Nephron (organoid): Measurements from ENCODE around the gene OBSL1.

Experiments used
- H3K27ac Mint-ChIP-seq, 3 experiments: 2 replicates each; pipeline ENCODE4 v1.8.0; 2020; ENCODE audit warnings: mixed read lengths in 3 of 3, mild to moderate bottlenecking in 2 of 3, moderate library complexity in 1 of 3
- H3K27me3 Mint-ChIP-seq: 2 replicates; pipeline ENCODE4 v1.8.0; 2021; ENCODE audit warnings: low read depth, mild to moderate bottlenecking, moderate library complexity, mixed read lengths
- H3K36me3 Mint-ChIP-seq: 2 replicates; pipeline ENCODE4 v1.8.0; 2020; ENCODE audit warnings: low read depth, mixed read lengths
- H3K4me1 Mint-ChIP-seq: 2 replicates; pipeline ENCODE4 v1.8.0; 2020; ENCODE audit warnings: mixed read lengths
- H3K4me3 Mint-ChIP-seq, 3 experiments: 2 replicates each; pipeline ENCODE4 v1.8.0; 2020; ENCODE audit warnings: mild to moderate bottlenecking in 3 of 3, mixed read lengths in 3 of 3, moderate library complexity in 2 of 3
- H3K9me3 Mint-ChIP-seq: 2 replicates; pipeline ENCODE4 v1.8.0; 2020; ENCODE audit warnings: mixed read lengths
- TF ChIP-seq, protein P1 (sequence below), 3 experiments: fragments of 200-600 bp; sonication (generic); IDR thresholded peaks; one replicate each; pipeline ENCODE4 v1.5.0; 2021; ENCODE audit warnings: antibody characterized with exemption in 3 of 3; ENCODE audit not compliant: unreplicated experiment in 3 of 3

OBSL1 gene

DNA sequence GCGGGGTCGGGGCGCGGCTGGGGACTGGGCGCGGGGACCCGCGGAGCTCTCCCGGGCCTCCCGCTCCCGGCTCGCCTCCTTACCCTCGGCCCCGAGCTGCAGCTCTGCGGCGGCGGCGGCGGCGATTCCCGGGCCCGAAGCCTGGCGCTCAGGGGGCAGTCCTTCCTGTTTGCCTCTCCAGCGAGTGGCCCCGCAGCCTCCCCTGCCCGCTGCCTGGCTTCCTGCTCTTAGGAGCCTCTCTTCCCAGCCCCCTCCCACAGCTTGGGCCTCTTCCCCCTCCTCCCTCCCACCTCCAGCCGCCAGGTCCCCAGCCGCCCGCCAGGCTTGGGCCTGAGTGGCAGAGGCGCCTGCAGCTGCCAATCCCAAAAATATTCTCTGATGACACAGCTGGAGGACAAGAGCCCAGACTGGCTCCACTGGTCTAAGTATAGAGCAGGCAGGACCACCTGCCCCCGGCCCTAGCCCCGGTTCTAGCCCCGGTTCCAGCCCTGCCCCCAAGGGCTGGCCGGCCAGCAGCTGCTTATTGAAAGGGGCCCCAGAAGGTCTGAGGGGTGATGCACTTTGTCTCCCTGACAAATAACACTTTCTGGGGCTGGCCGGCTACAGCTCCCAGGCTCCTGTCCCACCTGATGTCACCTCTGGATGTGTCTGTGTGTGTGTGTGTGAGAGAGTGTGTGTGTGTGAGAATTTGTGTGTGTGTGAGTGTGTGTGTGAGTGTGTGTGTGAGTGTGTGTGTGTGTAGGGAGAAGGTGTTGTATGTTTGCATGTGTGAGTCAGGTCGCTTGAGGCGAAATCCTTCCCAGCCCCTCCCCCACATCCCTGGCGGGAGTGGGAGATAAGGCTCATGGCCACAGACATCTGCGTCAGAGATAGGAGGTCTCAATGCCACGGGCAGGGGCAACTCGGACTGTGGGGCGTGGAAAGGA is at the start of gene OBSL1:
Gene OBSL1, minus strand, starts transcription at position 229 of the 926 bp plus-strand sequence. CDS start 307 bp downstream, outside the sequence.
- Mint-ChIP-seq H3K4me3 (peak within 1 kb of the TSS; percentile 72 to 84 (median 82)), H3K27ac (peak within 1 kb of the TSS; percentile 71 to 94 (median 92)), H3K36me3 (peaks cover 20% of the 10 kb centered on the region), H3K9me3 (no peaks in the 10 kb centered on the region), H3K27me3 (peaks cover 7% of the 10 kb centered on the region), H3K4me1 (peaks cover 49% of the 10 kb centered on the region)
- TF ChIP-seq, protein P1, sequence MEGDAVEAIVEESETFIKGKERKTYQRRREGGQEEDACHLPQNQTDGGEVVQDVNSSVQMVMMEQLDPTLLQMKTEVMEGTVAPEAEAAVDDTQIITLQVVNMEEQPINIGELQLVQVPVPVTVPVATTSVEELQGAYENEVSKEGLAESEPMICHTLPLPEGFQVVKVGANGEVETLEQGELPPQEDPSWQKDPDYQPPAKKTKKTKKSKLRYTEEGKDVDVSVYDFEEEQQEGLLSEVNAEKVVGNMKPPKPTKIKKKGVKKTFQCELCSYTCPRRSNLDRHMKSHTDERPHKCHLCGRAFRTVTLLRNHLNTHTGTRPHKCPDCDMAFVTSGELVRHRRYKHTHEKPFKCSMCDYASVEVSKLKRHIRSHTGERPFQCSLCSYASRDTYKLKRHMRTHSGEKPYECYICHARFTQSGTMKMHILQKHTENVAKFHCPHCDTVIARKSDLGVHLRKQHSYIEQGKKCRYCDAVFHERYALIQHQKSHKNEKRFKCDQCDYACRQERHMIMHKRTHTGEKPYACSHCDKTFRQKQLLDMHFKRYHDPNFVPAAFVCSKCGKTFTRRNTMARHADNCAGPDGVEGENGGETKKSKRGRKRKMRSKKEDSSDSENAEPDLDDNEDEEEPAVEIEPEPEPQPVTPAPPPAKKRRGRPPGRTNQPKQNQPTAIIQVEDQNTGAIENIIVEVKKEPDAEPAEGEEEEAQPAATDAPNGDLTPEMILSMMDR (IDR thresholded peaks at IDR 0.05; ENCODE audit: unreplicated experiment in 3 of 3) = no peak

DNA sequence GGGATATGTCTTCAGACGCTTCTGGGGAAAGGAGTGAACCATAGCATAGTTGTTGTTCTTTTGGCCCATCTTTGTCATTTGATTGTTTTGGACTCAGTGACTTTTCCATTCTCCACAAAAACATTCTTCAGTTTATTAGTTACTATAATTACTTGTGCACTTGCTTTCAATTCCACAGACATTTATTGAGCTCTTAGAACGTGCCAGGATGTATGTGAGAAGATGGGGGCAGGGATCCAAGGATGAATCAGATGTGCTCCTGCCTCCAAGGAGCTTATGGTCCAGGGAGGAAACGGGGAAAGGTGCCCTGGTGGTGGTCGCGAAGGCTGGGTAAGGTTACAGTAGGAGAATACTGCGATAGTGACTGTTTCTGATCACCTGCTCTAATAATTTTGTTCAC is 49.2 kb upstream of the OBSL1 start:
- Mint-ChIP-seq H3K4me3 (no peak overlapping the region), H3K36me3 (peaks cover 9% of the 10 kb centered on the region), H3K9me3 (no peaks in the 10 kb centered on the region), H3K27ac (no peak overlapping the region), H3K4me1 (peaks cover 13% of the 10 kb centered on the region), H3K27me3 (peaks cover 24% of the 10 kb centered on the region)
- TF ChIP-seq, protein P1 (IDR thresholded peaks at IDR 0.05; ENCODE audit: unreplicated experiment in 3 of 3) = no peak

DNA sequence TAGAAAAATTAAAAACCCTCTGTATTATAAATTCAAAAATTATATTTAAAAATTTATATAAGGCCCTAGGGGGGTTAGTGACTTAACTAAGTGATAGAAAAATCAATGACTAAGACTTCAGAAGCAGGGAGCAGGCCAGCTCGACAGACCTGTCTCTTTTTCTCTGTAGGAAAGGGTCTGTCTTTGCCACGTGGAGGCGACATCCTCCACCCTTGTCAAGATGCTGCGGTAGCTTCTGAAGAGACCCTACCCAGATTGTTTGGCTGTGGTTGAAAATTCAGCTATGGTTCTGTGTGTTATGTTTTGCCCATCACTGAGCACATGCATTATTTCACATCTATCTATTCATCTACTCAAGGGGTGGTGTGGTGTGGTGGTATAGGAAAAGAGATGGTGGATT is 47.9 kb upstream of the OBSL1 start:
- Mint-ChIP-seq H3K27ac (no peak overlapping the region), H3K36me3 (peaks cover 15% of the 10 kb centered on the region), H3K27me3 (peaks cover 17% of the 10 kb centered on the region), H3K4me1 (peaks cover 11% of the 10 kb centered on the region), H3K4me3 (no peak overlapping the region), H3K9me3 (no peaks in the 10 kb centered on the region)
- TF ChIP-seq, protein P1 (IDR thresholded peaks at IDR 0.05; ENCODE audit: unreplicated experiment in 3 of 3) = peak in 1 of 3 experiments; percentile 31

DNA sequence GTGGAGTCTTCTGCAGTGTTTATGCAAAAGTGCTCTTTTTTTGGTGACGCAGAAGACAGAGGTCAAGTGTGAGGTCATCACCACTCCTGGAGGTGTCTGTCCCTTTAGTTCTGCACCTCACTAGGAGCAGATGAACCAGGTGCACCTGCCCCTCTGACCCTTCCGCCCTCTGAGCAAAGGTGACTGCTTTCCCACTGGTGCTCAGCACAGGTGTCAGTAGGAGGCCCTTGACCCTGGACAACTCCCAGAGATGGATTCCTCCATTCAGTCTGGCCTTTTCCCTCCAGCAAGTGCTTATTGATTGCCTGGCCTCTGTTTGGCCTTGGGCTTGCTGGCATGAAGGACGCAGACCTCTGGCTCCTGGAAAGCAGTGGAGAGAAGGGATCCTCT is 47.4 kb upstream of the OBSL1 start:
- H3K27me3 Mint-ChIP-seq = peaks cover 17% of the 10 kb centered on the region
- peaks cover 15% of the 10 kb centered on the region for H3K36me3 Mint-ChIP-seq
- H3K9me3 Mint-ChIP-seq = no peaks in the 10 kb centered on the region
- TF ChIP-seq, protein P1 (IDR thresholded peaks at IDR 0.05; ENCODE audit: unreplicated experiment in 3 of 3) = no peak
- H3K4me1 Mint-ChIP-seq = peaks cover 6% of the 10 kb centered on the region
- no peak overlapping the region for H3K27ac Mint-ChIP-seq
- no peak overlapping the region for H3K4me3 Mint-ChIP-seq

DNA sequence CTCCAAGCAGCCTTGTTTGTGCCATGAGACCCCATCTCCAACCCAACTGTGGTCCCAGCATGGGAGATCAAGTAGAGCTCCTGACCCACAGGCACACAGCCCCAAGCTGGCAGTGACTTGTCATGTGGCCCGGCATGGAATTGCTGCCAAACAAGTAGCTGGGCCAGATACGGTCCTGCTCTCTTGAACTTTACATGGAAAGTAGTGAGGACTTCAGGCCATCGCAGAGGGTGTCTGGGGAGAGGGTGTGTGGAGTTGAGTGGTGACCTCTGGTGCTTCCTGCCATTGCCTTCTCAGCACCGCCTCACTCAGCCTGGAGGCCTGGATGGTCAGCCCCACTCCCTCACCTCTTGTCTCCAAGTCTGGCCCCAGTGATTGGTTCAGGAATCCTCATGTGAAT is 45.2 kb upstream of the OBSL1 start:
- Mint-ChIP-seq H3K27me3 (peaks cover 7% of the 10 kb centered on the region), H3K27ac (no peak overlapping the region), H3K36me3 (peaks cover 15% of the 10 kb centered on the region), H3K9me3 (no peaks in the 10 kb centered on the region), H3K4me3 (no peak overlapping the region), H3K4me1 (peaks cover 13% of the 10 kb centered on the region)
- TF ChIP-seq, protein P1 (IDR thresholded peaks at IDR 0.05; ENCODE audit: unreplicated experiment in 3 of 3) = no peak
